GM12878 (cell line): ENCODE data around the gene MOV10L1. TPM values are rescaled to one million over a fixed set of nuclear protein-coding genes. Genes with fewer than 3 reads are reported as not detected.

Experiments used
- ATAC-seq: fragments of 200-7000 bp; cut with Tn5 transposase; 3 replicates; pipeline ENCODE4 v1.9.1; 2020; ENCODE audit warnings: mild to moderate bottlenecking, moderate library complexity
- BruUV-seq: library from RNA; stranded (reverse); fragments of 400-500 nt; replicated peaks from 2 replicates; lab custom pipeline; 2021; lab: Mats Ljungman, UMichigan
- CTCF ChIA-PET: fragments of 300-600 bp; sonication (Branson Sonifier 250); formaldehyde crosslinking; extraction: SDS; loops from one replicate; lab custom pipeline; 2021; ENCODE audit warnings: inconsistent platforms; lab: Yijun Ruan, JAX
- POLR2A ChIA-PET: fragments of 350-600 bp; formaldehyde crosslinking; extraction: SDS; loops from one replicate; lab custom pipeline; 2021; ENCODE audit warnings: inconsistent platforms; lab: Charles Lee
- RAD21 ChIA-PET: fragments of 300-600 bp; sonication (Branson Sonifier 250); formaldehyde crosslinking; loops from one replicate; lab custom pipeline; 2023; ENCODE audit warnings: antibody characterized with exemption; ENCODE audit not compliant: unreplicated experiment; lab: Charles Lee
- SMC1A ChIA-PET: fragments of 300-600 bp; sonication (Branson Sonifier 250); formaldehyde crosslinking; loops from one replicate; lab custom pipeline; 2023; ENCODE audit not compliant: unreplicated experiment, uncharacterized antibody; lab: Charles Lee
- DNase-seq: peaks from one replicate; pipeline ENCODE4 v3.0.0-alpha.2; 2011; ENCODE audit warnings: low read depth, low spot score
- FAIRE-seq: peaks from 3 replicates; lab custom pipeline; 2011; peaks lifted over from hg19 to GRCh38; lab: Jason Lieb, UNC
- H2AFZ ChIP-seq: 2 replicates; pipeline ENCODE4 v1.6.0; 2011; ENCODE audit warnings: low read depth, low read length, control low read depth; ENCODE audit not compliant: control insufficient read depth
- H3K27ac ChIP-seq: 2 replicates; pipeline ENCODE4 v1.5.1; 2011; ENCODE audit warnings: control low read depth; ENCODE audit not compliant: control insufficient read depth, insufficient read depth
- H3K27me3 ChIP-seq, 2 experiments: replicated peaks in 1 of 2; 2 replicates each; pipeline versions ENCODE4 v1.6.0 to v1.6.1; 2011; ENCODE audit warnings: low read length in 1 of 2; ENCODE audit not compliant: control insufficient read depth in 2 of 2, insufficient read depth in 2 of 2
- H3K36me3 ChIP-seq, 2 experiments: 2 replicates each; pipeline ENCODE4 v1.5.1; 2011; ENCODE audit warnings: low read length in 1 of 2; ENCODE audit not compliant: control insufficient read depth in 2 of 2, insufficient read depth in 2 of 2
- H3K4me1 ChIP-seq: 2 replicates; pipeline ENCODE4 v1.6.1; 2011; ENCODE audit warnings: mild to moderate bottlenecking, low read length, moderate library complexity, mixed read lengths; ENCODE audit not compliant: control insufficient read depth, insufficient read depth
- H3K4me2 ChIP-seq: 2 replicates; pipeline ENCODE4 v1.6.0; 2011; ENCODE audit warnings: control low read depth; ENCODE audit not compliant: control insufficient read depth, insufficient read depth
- H3K4me3 ChIP-seq: fragments of 200-600 bp; sonication (generic); 2 replicates; pipeline ENCODE4 v1.5.1; 2016
- H3K79me2 ChIP-seq: 2 replicates; pipeline ENCODE4 v1.6.0; 2011; ENCODE audit warnings: low read length; ENCODE audit not compliant: control insufficient read depth, insufficient read depth
- H3K9ac ChIP-seq: 2 replicates; pipeline ENCODE4 v1.8.0; 2011; ENCODE audit warnings: low read length, control low read depth, mixed read lengths; ENCODE audit not compliant: control insufficient read depth, insufficient read depth
- H3K9me3 ChIP-seq: replicated peaks from 3 replicates; pipeline ENCODE4 v1.5.1; 2011; ENCODE audit warnings: mild to moderate bottlenecking, low read length; ENCODE audit not compliant: control insufficient read depth, insufficient read depth
- H4K20me1 ChIP-seq: 2 replicates; pipeline ENCODE4 v1.6.0; 2011; ENCODE audit not compliant: control insufficient read depth, insufficient read depth
- CHD2 ChIP-seq: IDR thresholded peaks from 2 replicates; pipeline ENCODE4 v1.6.1; 2011; ENCODE audit warnings: low read depth, low read length, improper control_type of control experiment, borderline replicate concordance
- KLF5 ChIP-seq: fragments of 450-650 bp; IDR thresholded peaks from 2 replicates; pipeline ENCODE4 v1.6.1; 2014; ENCODE audit warnings: mild to moderate bottlenecking; ENCODE audit not compliant: partially characterized antibody
- RB1 ChIP-seq: fragments of 450-650 bp; formaldehyde crosslinking; IDR thresholded peaks from 2 replicates; pipeline ENCODE4 v1.6.1; 2017; ENCODE audit warnings: mild to moderate bottlenecking, borderline replicate concordance
- SPI1 ChIP-seq: IDR thresholded peaks from 2 replicates; pipeline ENCODE4 v1.6.1; 2011; ENCODE audit warnings: low read depth, mild to moderate bottlenecking, low read length, moderate library complexity, borderline replicate concordance; ENCODE audit not compliant: insufficient read depth
- WGBS: methylation state at CpG from one replicate; pipeline ENCODE4 v1.1.6; 2016; ENCODE audit warnings: low lambda C conversion rate; ENCODE audit not compliant: insufficient replicate concordance, insufficient coverage; ENCODE audit errors: missing lambda C conversion rate; 5-methylcytosine and 5-hydroxymethylcytosine counted together
- in situ Hi-C: fragments of 300-500 bp; cut with MboI; formaldehyde crosslinking; loops from 9 replicates; pipeline ENCODE4 v1.14.3; 2018; ENCODE audit warnings: mixed read lengths
- intact Hi-C: fragments of 100-400 bp; cut with micrococcal nuclease; formaldehyde crosslinking; loops from one replicate; pipeline ENCODE4 v1.14.2; 2022; ENCODE audit not compliant: unreplicated experiment
- polyA plus RNA-seq, 11 experiments: library from polyadenylated mRNA; depleted of rRNA in 4 of 11; unstranded in 6 of 11; stranded (reverse) in 5 of 11; fragments of >200 nt; fragmentation: Nextera tagmentation in 4 of 11; fragmentation: Illumina TruSeq in 1 of 11; extraction: Ambion mirVana in 4 of 11; extraction: Trizol in 1 of 11; gene quantifications; 1 replicate in 1 of 11; 2 replicates in 10 of 11; pipeline versions ENCODE4 v1.2.1 to v1.2.3, GENCODE V29; 2011 to 2016; ENCODE audit warnings: inconsistent platforms in 2 of 11, missing spikeins in 2 of 11, low read depth in 1 of 11
- total RNA-seq, 4 experiments: library from RNA; depleted of rRNA in 3 of 4; stranded (reverse); fragments of >200 nt in 3 of 4; fragmentation: Illumina TruSeq in 1 of 4; extraction: Trizol in 1 of 4; gene quantifications; 2 replicates each; pipeline versions ENCODE4 v1.2.1 to v1.2.3, GENCODE V29; 2013 to 2021
- TF ChIP-seq, protein P1 (sequence below): fragments of 450-650 bp; IDR thresholded peaks from 2 replicates; pipeline ENCODE4 v1.6.1; 2017; ENCODE audit warnings: low read depth, mild to moderate bottlenecking, moderate library complexity
- TF ChIP-seq, protein P2 (sequence below): IDR thresholded peaks from 2 replicates; pipeline ENCODE4 v1.6.1; 2011; ENCODE audit warnings: low read depth, mild to moderate bottlenecking, low read length, moderate library complexity, borderline replicate concordance; ENCODE audit errors: extremely low read depth
- TF ChIP-seq, protein P3 (sequence below): fragments of 450-650 bp; IDR thresholded peaks from 2 replicates; pipeline ENCODE4 v1.6.1; 2016; ENCODE audit warnings: mild to moderate bottlenecking
- TF ChIP-seq, protein P4 (sequence below): IDR thresholded peaks from 2 replicates; pipeline ENCODE4 v1.6.1; 2012; ENCODE audit warnings: mild to moderate bottlenecking, low read depth, low read length

The MOV10L1 gene
- total and polyA plus RNA-seq, 10 of the 15 experiments (the other 5 are each of a cell fraction or from before 2014, with no cell fraction given): 0.22 TPM; not detected in 9

DNA sequence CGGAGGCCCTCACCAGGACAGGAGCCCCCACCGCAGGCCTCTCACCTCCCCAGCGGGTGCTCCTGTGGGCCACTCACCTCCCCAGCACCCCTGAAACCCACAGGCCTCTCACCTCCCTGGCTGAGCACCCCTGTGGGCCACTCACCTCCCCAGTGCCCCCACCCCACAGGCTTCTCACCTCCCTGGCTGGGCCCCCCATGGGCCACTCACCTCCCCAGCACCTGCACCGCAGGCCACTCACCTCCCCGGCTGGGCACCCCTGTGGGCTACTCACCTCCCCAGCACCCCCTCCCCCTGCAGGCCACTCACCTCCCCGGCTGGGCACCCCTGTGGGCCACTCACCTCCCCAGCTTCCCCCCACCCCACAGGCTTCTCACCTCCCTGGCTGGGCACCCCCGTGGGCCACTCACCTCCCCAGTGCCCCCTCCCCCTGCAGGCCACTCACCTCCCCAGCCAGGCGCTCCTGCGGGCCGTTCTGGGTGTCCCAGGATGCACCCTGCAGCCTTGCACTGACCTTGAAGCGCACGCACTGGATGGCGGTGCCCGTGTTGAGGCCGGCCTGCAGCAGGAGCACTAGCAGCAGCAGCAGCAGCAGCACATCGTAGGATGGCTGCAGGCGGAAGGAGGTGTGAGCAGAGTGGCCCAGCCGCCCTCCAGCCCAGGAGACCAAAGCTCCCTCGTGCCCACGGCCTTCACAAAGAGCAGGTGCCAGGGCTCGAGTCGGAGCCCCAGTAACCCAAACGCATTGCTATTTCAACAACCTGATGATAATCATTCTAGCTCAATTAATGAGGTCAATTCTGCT lies 26.0 kb upstream of the MOV10L1 start (continued):
- TF ChIP-seq, protein P1, sequence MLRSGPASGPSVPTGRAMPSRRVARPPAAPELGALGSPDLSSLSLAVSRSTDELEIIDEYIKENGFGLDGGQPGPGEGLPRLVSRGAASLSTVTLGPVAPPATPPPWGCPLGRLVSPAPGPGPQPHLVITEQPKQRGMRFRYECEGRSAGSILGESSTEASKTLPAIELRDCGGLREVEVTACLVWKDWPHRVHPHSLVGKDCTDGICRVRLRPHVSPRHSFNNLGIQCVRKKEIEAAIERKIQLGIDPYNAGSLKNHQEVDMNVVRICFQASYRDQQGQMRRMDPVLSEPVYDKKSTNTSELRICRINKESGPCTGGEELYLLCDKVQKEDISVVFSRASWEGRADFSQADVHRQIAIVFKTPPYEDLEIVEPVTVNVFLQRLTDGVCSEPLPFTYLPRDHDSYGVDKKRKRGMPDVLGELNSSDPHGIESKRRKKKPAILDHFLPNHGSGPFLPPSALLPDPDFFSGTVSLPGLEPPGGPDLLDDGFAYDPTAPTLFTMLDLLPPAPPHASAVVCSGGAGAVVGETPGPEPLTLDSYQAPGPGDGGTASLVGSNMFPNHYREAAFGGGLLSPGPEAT: no peak
- TF ChIP-seq SPI1: no peak

DNA sequence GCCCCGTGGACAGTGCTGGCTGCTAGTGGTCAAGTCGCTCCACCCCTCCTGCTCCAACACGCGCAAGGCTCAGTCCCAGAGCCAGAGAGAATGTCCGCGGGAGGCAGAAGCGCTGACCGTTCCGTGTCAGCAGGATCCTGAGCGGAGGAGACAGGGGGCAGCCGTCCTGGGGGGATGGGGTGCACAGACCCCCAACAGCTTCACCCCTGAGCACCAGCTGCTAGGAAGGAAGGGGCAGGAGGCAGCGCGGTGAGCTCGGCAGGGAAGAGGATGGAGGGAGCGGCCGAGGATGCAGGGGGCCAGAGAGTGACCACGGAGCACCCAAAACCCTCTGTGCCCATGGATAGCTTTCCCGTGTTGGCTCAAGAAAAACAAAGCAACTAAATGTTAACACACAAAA lies 25.4 kb upstream of the MOV10L1 start:
- ChIA-PET CTCF (interaction anchor here (0.7 kb wide), 1 partner anchor 134 kb away, joined by 4 read pairs; no protein-coding TSS in a partner anchor), SMC1A (no interaction called here), RAD21 (interaction anchor here (1.4 kb wide), 1 partner anchor 8 kb away, joined by 3 read pairs; no protein-coding TSS in a partner anchor), POLR2A (interaction anchor here (0.7 kb wide), 1 partner anchor 52 kb away, joined by 3 read pairs; the partner anchor contains the start of gene IL17REL)
- DNase-seq: no peak
- H3K9me3 ChIP-seq: no peaks in the 10 kb centered on the region
- no peak overlapping the region for H3K4me3 ChIP-seq
- H3K4me2 ChIP-seq: no peak overlapping the region
- no peaks in the 10 kb centered on the region for H3K4me1 ChIP-seq
- H2AFZ ChIP-seq: no peak overlapping the region
- no peak for ATAC-seq
- H3K79me2 ChIP-seq: no peaks in the 10 kb centered on the region
- no peaks in the 10 kb centered on the region; a peak in 2 of 4 replicates for H3K27me3 ChIP-seq
- in situ Hi-C loops (no loop called here), intact Hi-C loops (no loop called here)
- 66% methylated on average over 18 of the region's 18 CpGs for WGBS
- H3K36me3 ChIP-seq: no peaks in the 10 kb centered on the region
- no TSS peak for BruUV-seq
- FAIRE-seq: no peak
- no peak for TF ChIP-seq SPI1
- TF ChIP-seq, protein P2, sequence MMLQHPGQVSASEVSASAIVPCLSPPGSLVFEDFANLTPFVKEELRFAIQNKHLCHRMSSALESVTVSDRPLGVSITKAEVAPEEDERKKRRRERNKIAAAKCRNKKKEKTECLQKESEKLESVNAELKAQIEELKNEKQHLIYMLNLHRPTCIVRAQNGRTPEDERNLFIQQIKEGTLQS: no peak
- TF ChIP-seq, protein P3, sequence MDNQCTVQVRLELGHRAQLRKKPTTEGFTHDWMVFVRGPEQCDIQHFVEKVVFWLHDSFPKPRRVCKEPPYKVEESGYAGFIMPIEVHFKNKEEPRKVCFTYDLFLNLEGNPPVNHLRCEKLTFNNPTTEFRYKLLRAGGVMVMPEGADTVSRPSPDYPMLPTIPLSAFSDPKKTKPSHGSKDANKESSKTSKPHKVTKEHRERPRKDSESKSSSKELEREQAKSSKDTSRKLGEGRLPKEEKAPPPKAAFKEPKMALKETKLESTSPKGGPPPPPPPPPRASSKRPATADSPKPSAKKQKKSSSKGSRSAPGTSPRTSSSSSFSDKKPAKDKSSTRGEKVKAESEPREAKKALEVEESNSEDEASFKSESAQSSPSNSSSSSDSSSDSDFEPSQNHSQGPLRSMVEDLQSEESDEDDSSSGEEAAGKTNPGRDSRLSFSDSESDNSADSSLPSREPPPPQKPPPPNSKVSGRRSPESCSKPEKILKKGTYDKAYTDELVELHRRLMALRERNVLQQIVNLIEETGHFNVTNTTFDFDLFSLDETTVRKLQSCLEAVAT: no peak
- TF ChIP-seq KLF5: no peak
- TF ChIP-seq CHD2: no peak
- TF ChIP-seq, protein P4, sequence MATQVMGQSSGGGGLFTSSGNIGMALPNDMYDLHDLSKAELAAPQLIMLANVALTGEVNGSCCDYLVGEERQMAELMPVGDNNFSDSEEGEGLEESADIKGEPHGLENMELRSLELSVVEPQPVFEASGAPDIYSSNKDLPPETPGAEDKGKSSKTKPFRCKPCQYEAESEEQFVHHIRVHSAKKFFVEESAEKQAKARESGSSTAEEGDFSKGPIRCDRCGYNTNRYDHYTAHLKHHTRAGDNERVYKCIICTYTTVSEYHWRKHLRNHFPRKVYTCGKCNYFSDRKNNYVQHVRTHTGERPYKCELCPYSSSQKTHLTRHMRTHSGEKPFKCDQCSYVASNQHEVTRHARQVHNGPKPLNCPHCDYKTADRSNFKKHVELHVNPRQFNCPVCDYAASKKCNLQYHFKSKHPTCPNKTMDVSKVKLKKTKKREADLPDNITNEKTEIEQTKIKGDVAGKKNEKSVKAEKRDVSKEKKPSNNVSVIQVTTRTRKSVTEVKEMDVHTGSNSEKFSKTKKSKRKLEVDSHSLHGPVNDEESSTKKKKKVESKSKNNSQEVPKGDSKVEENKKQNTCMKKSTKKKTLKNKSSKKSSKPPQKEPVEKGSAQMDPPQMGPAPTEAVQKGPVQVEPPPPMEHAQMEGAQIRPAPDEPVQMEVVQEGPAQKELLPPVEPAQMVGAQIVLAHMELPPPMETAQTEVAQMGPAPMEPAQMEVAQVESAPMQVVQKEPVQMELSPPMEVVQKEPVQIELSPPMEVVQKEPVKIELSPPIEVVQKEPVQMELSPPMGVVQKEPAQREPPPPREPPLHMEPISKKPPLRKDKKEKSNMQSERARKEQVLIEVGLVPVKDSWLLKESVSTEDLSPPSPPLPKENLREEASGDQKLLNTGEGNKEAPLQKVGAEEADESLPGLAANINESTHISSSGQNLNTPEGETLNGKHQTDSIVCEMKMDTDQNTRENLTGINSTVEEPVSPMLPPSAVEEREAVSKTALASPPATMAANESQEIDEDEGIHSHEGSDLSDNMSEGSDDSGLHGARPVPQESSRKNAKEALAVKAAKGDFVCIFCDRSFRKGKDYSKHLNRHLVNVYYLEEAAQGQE: no peak
- TF ChIP-seq RB1: no peak
- H3K9ac ChIP-seq: no peak overlapping the region
- no peak overlapping the region for H3K27ac ChIP-seq
- no peaks in the 10 kb centered on the region for H4K20me1 ChIP-seq
